Suprapubic skin (tissue), 4 donors: Measurements from ENCODE around the gene TTC28. TPM values are rescaled to one million over a fixed set of nuclear protein-coding genes. Genes with fewer than 3 reads are reported as not detected.

Experiments
- DNase-seq, 2 donors: peaks; one replicate each; pipeline ENCODE4 v3.0.0-alpha.2; 2019; ENCODE audit warnings: low spot score in 2 of 2
- H3K27ac ChIP-seq: fragments of 200-600 bp; sonication (generic); one replicate; pipeline ENCODE4 v1.5.1; 2019
- H3K27me3 ChIP-seq: fragments of 200-600 bp; sonication (generic); one replicate; pipeline ENCODE4 v1.5.1; 2019
- H3K36me3 ChIP-seq: fragments of 200-600 bp; sonication (generic); one replicate; pipeline ENCODE4 v1.5.1; 2019
- H3K4me1 ChIP-seq: fragments of 200-600 bp; sonication (generic); one replicate; pipeline ENCODE4 v1.5.1; 2019
- H3K4me3 ChIP-seq: fragments of 200-600 bp; sonication (generic); one replicate; pipeline ENCODE4 v1.5.1; 2019; ENCODE audit warnings: mild to moderate bottlenecking
- H3K9me3 ChIP-seq: fragments of 200-600 bp; sonication (generic); one replicate; pipeline ENCODE4 v1.5.1; 2019
- CTCF ChIP-seq, 2 donors: fragments of 200-600 bp in 1 of 2; fragments of 450-650 bp in 1 of 2; sonication (generic) in 1 of 2; IDR thresholded peaks; one replicate each; pipeline ENCODE4 v1.5.1; 2016 to 2019; ENCODE audit warnings: antibody characterized with exemption in 2 of 2, mild to moderate bottlenecking in 1 of 2, moderate library complexity in 1 of 2
- EP300 ChIP-seq: sonication (generic); formaldehyde crosslinking; IDR thresholded peaks from one replicate; pipeline ENCODE4 v1.6.1; 2017; ENCODE audit warnings: antibody characterized with exemption
- POLR2A ChIP-seq, 2 donors: fragments of 450-650 bp; IDR thresholded peaks; one replicate each; pipeline ENCODE4 v1.6.1; 2017; ENCODE audit warnings: antibody characterized with exemption in 2 of 2, mild to moderate bottlenecking in 2 of 2, moderate library complexity in 2 of 2
- POLR2AphosphoS5 ChIP-seq, 3 donors: sonication (generic); formaldehyde crosslinking; IDR thresholded peaks; one replicate each; pipeline ENCODE4 v1.6.1; 2017; ENCODE audit warnings: antibody characterized with exemption in 3 of 3
- WGBS: methylation state at CpG from one replicate; pipeline ENCODE4 v1.1.5; 2018; 5-methylcytosine and 5-hydroxymethylcytosine counted together
- total RNA-seq, 4 donors: library from RNA; depleted of rRNA; stranded (reverse); fragments of >200 nt; gene quantifications; one replicate each; pipeline ENCODE4 v1.1.0, GENCODE V29; 2016

Gene TTC28
- total RNA-seq, 4 donors from 2014 or later = 8.1 to 23.1 (median 11.7) TPM

DNA sequence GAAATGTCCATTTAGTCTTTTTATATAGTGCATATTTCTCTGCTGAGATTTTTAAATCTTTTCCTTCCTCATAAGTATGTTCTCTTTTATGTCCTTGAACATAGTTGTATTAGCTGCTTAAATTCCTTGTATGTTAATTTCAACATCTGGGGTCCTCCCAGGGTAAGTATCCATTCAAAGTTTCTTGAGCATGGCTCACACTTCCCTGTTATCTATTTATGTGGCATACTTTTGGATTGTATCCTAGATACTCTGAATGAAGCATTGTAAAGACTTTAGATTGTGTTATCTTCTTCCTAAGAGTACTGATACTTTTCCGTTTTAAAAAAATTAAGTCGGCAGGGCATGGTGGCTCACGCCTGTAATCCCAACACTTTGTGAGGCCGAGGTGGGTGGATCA lies 732.2 kb downstream of the TTC28 start:
- TF ChIP-seq CTCF (IDR thresholded peaks at IDR 0.05) (no peak), EP300 (no peak), POLR2A (IDR thresholded peaks at IDR 0.05) (no peak), POLR2AphosphoS5 (IDR thresholded peaks at IDR 0.05) (no peak)
- WGBS = 95% methylated on average over 4 of the region's 4 CpGs
- Histone ChIP-seq H3K36me3 (no peaks in the 10 kb centered on the region), H3K27ac (no peak overlapping the region), H3K27me3 (no peaks in the 10 kb centered on the region), H3K4me1 (no peaks in the 10 kb centered on the region), H3K9me3 (no peaks in the 10 kb centered on the region), H3K4me3 (no peak overlapping the region)
- DNase-seq = no peak

DNA sequence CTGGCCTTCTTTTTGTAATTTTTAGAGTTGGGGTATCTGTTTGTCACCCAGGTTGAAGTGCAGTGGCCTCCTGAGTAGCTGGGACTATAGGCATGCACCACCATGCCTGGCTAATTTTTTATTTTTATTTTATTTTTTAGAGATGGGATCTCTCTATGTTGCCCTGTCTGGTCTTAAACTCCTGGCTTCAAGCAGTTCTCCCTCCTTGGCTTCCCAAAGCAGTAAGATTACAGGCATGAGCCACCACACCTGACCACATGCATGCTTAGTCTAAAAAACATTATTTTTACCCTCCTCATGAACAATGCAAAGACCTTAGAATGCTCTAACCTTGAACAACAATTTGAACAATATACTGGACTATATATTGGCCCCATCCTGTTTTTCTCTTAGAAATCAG lies 738.5 kb downstream of the TTC28 start:
- H3K9me3 ChIP-seq = no peaks in the 10 kb centered on the region
- H3K4me1 ChIP-seq = no peaks in the 10 kb centered on the region
- DNase-seq = no peak
- TF ChIP-seq EP300 (no peak), CTCF (IDR thresholded peaks at IDR 0.05) (no peak), POLR2A (IDR thresholded peaks at IDR 0.05) (no peak), POLR2AphosphoS5 (IDR thresholded peaks at IDR 0.05) (no peak)
- H3K36me3 ChIP-seq = no peaks in the 10 kb centered on the region
- H3K27ac ChIP-seq = no peak overlapping the region
- no peaks in the 10 kb centered on the region for H3K27me3 ChIP-seq
- H3K4me3 ChIP-seq = no peak overlapping the region

- Histone ChIP-seq H3K4me3 (no peak overlapping the region), H3K9me3 (no peaks in the 10 kb centered on the region), H3K27me3 (no peaks in the 10 kb centered on the region), H3K27ac (no peak overlapping the region), H3K36me3 (no peaks in the 10 kb centered on the region), H3K4me1 (no peaks in the 10 kb centered on the region)
- 91% methylated on average over 2 of the region's 2 CpGs for WGBS
- no peak for DNase-seq
- TF ChIP-seq EP300 (no peak), CTCF (IDR thresholded peaks at IDR 0.05) (no peak), POLR2AphosphoS5 (IDR thresholded peaks at IDR 0.05) (no peak), POLR2A (IDR thresholded peaks at IDR 0.05) (no peak)
Measured at GRCh38 chr22:27937453-27937852, 742.2 kb downstream of the TTC28 start.

DNA sequence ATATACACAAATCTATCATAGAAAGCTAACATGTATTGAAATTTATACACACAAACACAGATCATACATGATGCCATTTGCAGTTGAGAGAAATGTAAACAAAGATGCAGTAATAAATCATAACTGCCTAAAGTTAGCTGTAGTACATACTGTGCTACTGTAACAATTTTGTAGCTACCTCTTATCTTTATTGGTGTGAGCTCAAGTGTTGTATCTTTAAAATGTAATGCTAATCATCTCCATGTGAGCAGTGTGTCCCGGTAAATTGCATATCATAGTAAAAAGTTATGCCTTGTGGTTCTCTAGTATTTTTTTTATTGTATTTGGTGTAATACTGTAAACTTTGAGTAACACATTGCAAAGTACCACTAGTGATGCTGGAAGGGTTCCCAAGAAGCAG lies 743.7 kb downstream of the TTC28 start:
- H3K36me3 ChIP-seq = no peaks in the 10 kb centered on the region
- no peaks in the 10 kb centered on the region for H3K27me3 ChIP-seq
- H3K4me3 ChIP-seq = no peak overlapping the region
- no peak for DNase-seq
- TF ChIP-seq POLR2A (IDR thresholded peaks at IDR 0.05) = no peak
- H3K9me3 ChIP-seq = no peaks in the 10 kb centered on the region
- H3K4me1 ChIP-seq = no peaks in the 10 kb centered on the region
- H3K27ac ChIP-seq = no peak overlapping the region
- WGBS = 85% methylated on average over 1 of the region's 1 CpG

- H3K27ac ChIP-seq = no peak overlapping the region
- no peak for DNase-seq
- H3K9me3 ChIP-seq = no peaks in the 10 kb centered on the region
- peaks cover 4% of the 10 kb centered on the region for H3K4me1 ChIP-seq
- WGBS = 85% methylated on average over 5 of the region's 5 CpGs
- H3K27me3 ChIP-seq = no peaks in the 10 kb centered on the region
- TF ChIP-seq CTCF (IDR thresholded peaks at IDR 0.05) (no peak), POLR2AphosphoS5 (IDR thresholded peaks at IDR 0.05) (no peak), EP300 (no peak), POLR2A (IDR thresholded peaks at IDR 0.05) (no peak)
- no peaks in the 10 kb centered on the region for H3K36me3 ChIP-seq
- no peak overlapping the region for H3K4me3 ChIP-seq
Measured at GRCh38 chr22:27934069-27934468, 745.6 kb downstream of the TTC28 start.
